ENCODE results near the gene NFIA.

- TF ChIP-seq EZH2 (optimal IDR thresholded peaks at IDR 0.05; ENCODE audit: low read depth, low read length): no peak
- no peak for TF ChIP-seq CTCF (IDR thresholded peaks at IDR 0.05; ENCODE audit: low read length)
- TF ChIP-seq EZH2phosphoT487 (IDR thresholded peaks at IDR 0.05; ENCODE audit: low read length): no peak
Observed at GRCh38 chr1:61491497-61491896, 409.1 kb downstream of the NFIA start.
